Spinal cord (tissue), 10 donors: ENCODE data around the gene NUDT14. TPM values are rescaled to one million over a fixed set of nuclear protein-coding genes. Genes with fewer than 3 reads are reported as not detected.

ENCODE experiments used
- DNase-seq, 6 donors: peaks; one replicate each; pipeline versions ENCODE4 v3.0.0 to v3.0.0-alpha.2; 2013 to 2015; ENCODE audit warnings: low spot score in 6 of 6, low read depth in 4 of 6
- H3K27ac ChIP-seq: one replicate; pipeline ENCODE4 v1.5.1; 2013; ENCODE audit warnings: low read depth, low read length, control low read depth
- H3K27me3 ChIP-seq: one replicate; pipeline ENCODE4 v1.6.1; 2013; ENCODE audit warnings: low read length; ENCODE audit not compliant: control insufficient read depth, insufficient read depth
- H3K36me3 ChIP-seq: one replicate; pipeline ENCODE4 v1.6.1; 2013; ENCODE audit warnings: low read length; ENCODE audit not compliant: control insufficient read depth, insufficient read depth
- H3K4me1 ChIP-seq: one replicate; pipeline ENCODE4 v1.6.1; 2013; ENCODE audit warnings: low read length; ENCODE audit not compliant: control insufficient read depth, insufficient read depth
- H3K4me3 ChIP-seq: one replicate; pipeline ENCODE4 v1.5.1; 2013; ENCODE audit warnings: low read depth, low read length, control low read depth
- H3K9me3 ChIP-seq: one replicate; pipeline ENCODE4 v1.6.1; 2013; ENCODE audit warnings: low read length; ENCODE audit not compliant: control insufficient read depth, insufficient read depth
- WGBS: methylation state at CpG from one replicate; pipeline ENCODE4 v1.1.5; 2013; ENCODE audit warnings: missing lambda C conversion rate; ENCODE audit not compliant: insufficient coverage; 5-methylcytosine and 5-hydroxymethylcytosine counted together
- polyA plus RNA-seq, 2 donors: library from polyadenylated mRNA; unstranded; fragments of 120-200 nt; gene quantifications; one replicate each; pipeline ENCODE4 v1.2.1, GENCODE V29; 2013; ENCODE audit not compliant: insufficient read length in 2 of 2
- total RNA-seq, 2 donors: library from RNA; depleted of rRNA in 1 of 2; stranded (reverse); fragments of 120-200 nt in 1 of 2; fragments of >200 nt in 1 of 2; gene quantifications; one replicate each; pipeline versions ENCODE4 v1.2.3 to v1.2.4, GENCODE V29; 2013 to 2014
- donor health status: healthy.

The NUDT14 gene
- total and polyA plus RNA-seq, 4 donors: 10.3 to 55.0 (median 36.0) TPM

DNA sequence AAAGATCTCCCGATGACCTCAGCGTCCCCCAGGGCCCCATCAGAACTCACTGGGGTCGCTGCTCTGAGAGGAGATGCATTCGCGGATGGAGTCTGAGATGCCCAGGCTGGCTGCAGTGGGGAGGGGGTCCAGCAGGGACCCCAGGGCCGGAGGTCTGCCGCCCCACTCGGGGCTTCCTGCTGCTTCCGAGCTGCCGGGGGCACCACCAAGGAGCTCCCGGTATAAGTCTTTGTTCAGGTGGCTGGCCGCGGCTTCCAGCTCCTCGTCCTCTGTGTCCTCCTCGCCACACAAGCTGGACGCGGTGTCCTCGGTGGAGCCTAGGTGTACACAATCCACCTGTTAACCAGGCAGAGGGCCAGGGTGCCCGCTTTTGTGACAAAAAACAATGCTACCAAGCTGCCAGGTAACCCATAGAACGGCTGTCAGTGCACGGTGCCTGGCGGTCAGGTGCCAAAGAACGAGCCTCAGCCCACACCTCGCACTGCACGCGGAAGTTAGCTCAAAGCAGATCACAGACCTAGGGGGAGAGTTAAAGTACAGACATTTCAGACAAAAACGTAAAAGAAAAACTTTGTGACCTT is 40.6 kb upstream of the NUDT14 start:
- no peak overlapping the region for H3K4me3 ChIP-seq
- DNase-seq: no peak
- H3K4me1 ChIP-seq: no peaks in the 10 kb centered on the region
- H3K27ac ChIP-seq: no peak overlapping the region
- H3K36me3 ChIP-seq: peaks cover 88% of the 10 kb centered on the region
- no peaks in the 10 kb centered on the region for H3K27me3 ChIP-seq
- H3K9me3 ChIP-seq: no peaks in the 10 kb centered on the region
- WGBS: 98% methylated on average over 26 of the region's 27 CpGs

DNA sequence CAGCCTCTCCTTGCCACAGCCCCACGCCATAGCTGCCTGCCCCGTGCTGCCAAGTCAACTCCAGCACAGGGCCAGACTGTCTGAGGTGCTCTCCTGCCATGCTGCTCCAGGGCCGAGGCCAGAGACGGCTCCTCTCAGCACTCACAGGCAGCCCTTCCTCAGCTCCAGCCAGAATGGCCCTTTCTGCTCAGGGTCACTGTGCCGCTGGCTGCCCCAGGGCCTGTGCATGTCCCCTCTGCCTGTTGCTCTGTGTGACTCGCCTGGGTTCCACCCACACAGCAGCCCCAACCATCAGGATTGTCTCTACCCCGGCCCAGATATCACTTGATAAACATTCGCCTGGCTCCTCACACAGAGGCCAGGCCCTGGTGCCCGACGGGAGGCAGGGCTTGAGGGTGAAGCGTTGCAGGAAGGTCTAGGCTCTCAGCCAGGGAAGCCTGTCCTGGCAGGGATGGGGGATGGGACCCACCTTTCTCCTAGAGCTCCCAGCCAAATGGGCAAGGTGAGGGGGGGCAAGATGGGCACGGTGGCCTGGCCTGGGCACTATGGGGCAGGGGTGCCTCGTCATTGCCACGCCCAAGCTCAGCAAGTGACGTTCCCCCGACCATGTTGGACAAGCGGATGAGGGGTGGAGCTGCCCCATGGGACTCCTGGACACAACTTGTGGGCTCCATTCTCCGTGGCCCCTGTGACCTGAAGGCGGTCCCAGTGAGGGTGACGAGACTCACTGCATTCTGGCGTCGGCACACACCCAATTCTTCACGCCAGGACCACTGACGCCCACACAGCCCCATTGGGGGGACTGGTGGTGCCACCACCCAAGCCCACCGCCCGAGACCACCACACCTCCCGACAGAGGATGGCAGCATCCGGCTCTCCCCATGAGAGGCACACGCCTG is 39.8 kb upstream of the NUDT14 start:
- 93% methylated on average over 27 of the region's 29 CpGs for WGBS
- no peak overlapping the region for H3K27ac ChIP-seq

DNA sequence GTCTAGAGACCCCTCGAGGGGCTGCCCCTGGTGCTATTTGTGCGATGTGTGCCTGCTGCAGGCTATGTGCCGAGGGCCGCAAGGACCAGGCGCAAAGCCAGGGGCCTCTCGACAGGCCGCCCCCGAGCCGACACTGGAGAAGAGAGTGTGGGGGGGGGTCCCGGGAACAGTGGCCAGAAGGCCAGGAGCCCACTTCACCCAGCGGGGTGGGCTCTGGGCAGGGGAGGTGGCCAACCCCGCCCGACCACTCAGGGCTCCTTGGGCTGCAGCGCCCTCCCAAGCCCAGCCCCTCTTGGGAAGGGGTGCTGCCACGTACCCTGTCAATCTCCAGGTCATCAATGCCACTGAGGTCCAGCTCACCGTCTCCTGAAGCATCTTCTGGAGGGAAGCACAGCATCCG is 38.6 kb upstream of the NUDT14 start:
- H3K36me3 ChIP-seq: peaks cover 90% of the 10 kb centered on the region
- WGBS: 98% methylated on average over 10 of the region's 17 CpGs

More for the DNA sequence above, 39.8 kb upstream of the NUDT14 start:
- Histone ChIP-seq H3K9me3 (no peaks in the 10 kb centered on the region), H3K4me3 (no peak overlapping the region), H3K27me3 (no peaks in the 10 kb centered on the region), H3K4me1 (no peaks in the 10 kb centered on the region), H3K36me3 (peaks cover 88% of the 10 kb centered on the region)
- no peak for DNase-seq

DNA sequence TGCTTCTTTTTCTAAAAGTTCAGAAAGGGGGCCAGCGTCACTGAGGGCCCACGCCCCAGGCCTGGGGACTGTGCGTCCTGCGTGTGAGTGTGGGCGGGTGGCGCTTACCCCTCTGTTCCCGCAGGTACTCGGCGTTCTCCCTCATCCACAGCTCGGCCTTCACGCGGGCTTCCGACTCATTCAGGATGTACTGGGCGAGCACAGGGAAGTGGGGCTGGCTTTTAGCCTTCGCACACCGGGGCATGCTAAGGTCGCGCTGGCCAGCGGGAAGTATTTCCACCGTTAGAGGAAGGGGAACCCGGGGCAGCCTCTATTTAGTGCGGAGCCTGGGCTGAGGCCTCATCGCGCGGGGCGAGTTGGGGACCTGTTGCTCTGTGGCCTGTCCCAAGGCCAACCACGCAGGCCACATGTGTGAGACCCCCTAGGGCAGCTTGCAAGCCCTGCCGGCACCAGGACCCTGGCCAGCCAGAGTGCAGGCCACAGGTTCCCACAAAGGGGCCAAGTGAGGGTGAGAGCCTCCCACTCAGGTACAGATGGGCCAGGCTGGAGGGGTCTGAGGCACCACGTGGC is 38.0 kb upstream of the NUDT14 start:
- H3K4me1 ChIP-seq: no peaks in the 10 kb centered on the region
- no peaks in the 10 kb centered on the region for H3K9me3 ChIP-seq
- no peak overlapping the region for H3K4me3 ChIP-seq
- H3K36me3 ChIP-seq: peaks cover 90% of the 10 kb centered on the region
- WGBS: 94% methylated on average over 28 of the region's 29 CpGs
- no peaks in the 10 kb centered on the region for H3K27me3 ChIP-seq
- no peak for DNase-seq
- no peak overlapping the region for H3K27ac ChIP-seq

More for the DNA sequence above, 38.6 kb upstream of the NUDT14 start:
- Histone ChIP-seq H3K27ac (no peak overlapping the region), H3K4me3 (no peak overlapping the region), H3K27me3 (no peaks in the 10 kb centered on the region), H3K9me3 (no peaks in the 10 kb centered on the region), H3K4me1 (no peaks in the 10 kb centered on the region)
- DNase-seq: no peak

DNA sequence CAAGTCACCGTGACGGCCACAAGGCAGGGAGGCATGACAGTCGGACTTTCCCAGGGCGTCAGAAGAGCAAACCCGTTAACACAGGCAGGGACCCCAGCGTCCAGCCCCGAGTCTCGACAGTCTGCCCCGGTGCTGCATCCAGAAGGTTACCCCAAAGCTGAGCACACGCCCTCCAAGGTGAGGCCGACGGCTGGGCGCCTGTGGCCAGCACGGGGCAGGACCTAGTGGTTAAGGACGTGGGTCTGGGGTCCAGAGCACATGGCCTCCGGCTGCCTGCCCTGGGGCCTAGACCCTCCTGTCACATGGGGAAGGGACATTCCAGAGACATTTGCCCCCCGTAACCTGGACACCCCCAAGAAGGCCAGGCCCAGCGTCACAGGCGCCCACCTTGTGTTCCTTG is 37.5 kb upstream of the NUDT14 start:
- no peak for DNase-seq
- Histone ChIP-seq H3K9me3 (no peaks in the 10 kb centered on the region), H3K36me3 (peaks cover 92% of the 10 kb centered on the region), H3K27ac (no peak overlapping the region), H3K27me3 (no peaks in the 10 kb centered on the region), H3K4me3 (no peak overlapping the region), H3K4me1 (no peaks in the 10 kb centered on the region)
- 95% methylated on average over 19 of the region's 19 CpGs for WGBS

DNA sequence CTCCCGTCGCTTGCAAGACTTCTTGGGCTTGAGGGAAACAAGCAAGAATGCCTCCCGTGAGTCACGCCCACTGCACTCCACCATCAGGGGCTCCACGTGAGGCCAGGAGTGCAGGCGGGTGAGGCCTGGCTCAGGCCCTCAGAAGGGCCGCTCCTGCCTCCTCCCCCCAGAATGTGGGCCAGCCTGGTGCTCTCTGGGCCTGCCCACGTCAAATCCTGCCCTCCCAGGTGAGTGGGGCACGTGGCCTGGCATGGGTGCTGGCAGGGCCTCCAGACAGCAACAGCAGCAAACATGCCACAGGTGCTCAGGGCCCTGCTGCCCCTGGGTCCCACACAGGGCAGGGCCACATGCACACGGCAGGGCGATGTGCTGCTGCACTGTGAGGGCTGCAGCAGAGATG is 36.7 kb upstream of the NUDT14 start:
- Histone ChIP-seq H3K4me1 (no peaks in the 10 kb centered on the region), H3K4me3 (no peak overlapping the region), H3K9me3 (no peaks in the 10 kb centered on the region), H3K27me3 (no peaks in the 10 kb centered on the region), H3K27ac (no peak overlapping the region), H3K36me3 (peaks cover 94% of the 10 kb centered on the region)
- no peak for DNase-seq
- 94% methylated on average over 11 of the region's 11 CpGs for WGBS

DNA sequence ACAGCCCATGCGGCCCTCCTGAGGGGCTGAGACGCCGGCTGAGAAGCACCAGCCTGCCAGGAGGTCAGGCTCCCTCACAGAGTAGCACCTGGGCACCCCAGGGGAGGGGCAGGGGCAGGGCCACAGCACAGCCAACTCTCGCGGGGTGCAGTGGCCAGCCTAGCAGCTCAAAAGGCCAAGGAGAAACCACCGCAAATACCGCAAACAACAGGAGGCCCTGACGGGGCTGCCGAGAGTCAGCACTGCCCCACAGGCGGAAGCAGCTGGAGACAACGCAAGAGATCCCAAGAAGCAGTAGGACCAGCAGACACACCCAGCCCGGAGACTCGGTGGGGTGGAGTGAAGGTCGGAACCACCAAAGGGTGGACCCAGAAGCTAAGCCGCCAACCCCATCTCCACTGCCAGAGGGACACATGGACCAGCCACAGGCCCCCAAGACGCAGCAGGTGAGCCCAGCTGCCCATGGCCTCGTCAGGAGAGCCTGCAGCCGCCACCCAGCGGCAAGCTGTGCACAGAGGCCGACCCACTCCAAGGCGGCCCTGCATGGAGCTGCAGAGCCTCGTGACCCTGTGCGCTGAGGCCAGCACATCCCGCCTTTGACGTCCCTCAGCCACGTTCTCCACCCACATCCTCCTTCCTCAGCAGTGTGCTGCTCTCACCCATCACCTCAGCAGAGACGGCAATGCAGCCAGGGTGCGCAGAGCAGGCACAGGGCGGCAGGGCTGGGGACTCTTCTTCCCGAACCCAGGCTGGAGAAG is 35.6 kb upstream of the NUDT14 start:
- peaks cover 98% of the 10 kb centered on the region for H3K36me3 ChIP-seq
- H3K27me3 ChIP-seq: no peaks in the 10 kb centered on the region
- no peak overlapping the region for H3K4me3 ChIP-seq
- WGBS: 90% methylated on average over 30 of the region's 30 CpGs
- DNase-seq: no peak
- no peak overlapping the region for H3K27ac ChIP-seq
- H3K9me3 ChIP-seq: no peaks in the 10 kb centered on the region
- H3K4me1 ChIP-seq: no peaks in the 10 kb centered on the region

DNA sequence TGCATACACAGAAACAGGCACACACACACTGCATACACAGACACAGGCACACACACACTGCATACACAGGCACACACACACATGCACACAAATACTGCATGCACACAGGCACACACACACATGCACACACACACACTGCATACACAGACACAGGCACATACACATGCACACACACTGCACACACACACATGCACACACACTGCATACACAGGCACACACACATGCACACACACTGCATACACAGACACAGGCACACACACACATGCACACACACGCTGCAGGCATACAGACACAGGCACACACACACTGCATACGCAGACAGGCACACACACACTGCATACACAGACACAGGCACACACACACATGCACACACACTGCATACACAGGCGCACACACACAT is 34.5 kb upstream of the NUDT14 start:
- no peak for DNase-seq
- WGBS: 100% methylated on average over 3 of the region's 3 CpGs
- no peaks in the 10 kb centered on the region for H3K4me1 ChIP-seq
- no peaks in the 10 kb centered on the region for H3K9me3 ChIP-seq
- peaks cover 98% of the 10 kb centered on the region for H3K36me3 ChIP-seq
- no peak overlapping the region for H3K4me3 ChIP-seq
- H3K27ac ChIP-seq: no peak overlapping the region
- no peaks in the 10 kb centered on the region for H3K27me3 ChIP-seq

DNA sequence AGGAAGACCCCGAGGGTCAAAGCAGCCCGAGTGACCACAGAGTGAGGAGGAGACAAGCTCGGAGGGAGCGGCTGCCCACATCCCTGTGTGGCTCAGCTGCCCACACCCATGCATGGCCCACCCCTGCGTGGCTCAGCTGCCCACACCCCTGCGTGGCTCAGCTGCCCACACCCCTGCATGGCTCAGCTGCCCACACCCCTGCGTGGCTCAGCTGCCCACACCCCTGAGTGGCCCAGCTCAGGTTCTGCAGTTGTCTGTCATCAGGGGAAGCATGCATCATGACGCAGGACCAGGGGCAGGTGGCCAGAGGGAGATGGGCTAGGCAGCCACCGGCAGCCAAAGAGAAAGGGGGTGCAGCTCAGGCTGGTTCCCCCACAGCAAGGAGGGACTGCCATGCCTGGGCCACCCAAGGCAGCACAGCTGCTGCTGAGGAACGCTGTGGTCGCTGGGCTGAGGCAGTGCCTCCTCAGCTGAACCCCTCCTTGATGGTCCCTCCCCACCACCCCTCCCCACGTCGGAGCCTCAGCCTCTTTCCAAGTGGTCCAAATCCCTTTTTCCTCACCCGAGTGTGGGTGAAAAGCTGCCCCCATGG is 33.3 kb upstream of the NUDT14 start:
- DNase-seq: no peak
- 86% methylated on average over 10 of the region's 14 CpGs for WGBS
- no peaks in the 10 kb centered on the region for H3K9me3 ChIP-seq
- no peaks in the 10 kb centered on the region for H3K4me1 ChIP-seq
- H3K27ac ChIP-seq: no peak overlapping the region
- H3K27me3 ChIP-seq: no peaks in the 10 kb centered on the region
- peaks cover 98% of the 10 kb centered on the region for H3K36me3 ChIP-seq
- no peak overlapping the region for H3K4me3 ChIP-seq
